Vagina (tissue), 2 donors: ENCODE measurements around the gene SH3GLB2.

Experiments
- POLR2A ChIP-seq, 2 donors: fragments of 450-650 bp; IDR thresholded peaks; one replicate each; pipeline ENCODE4 v1.6.1; 2017; ENCODE audit warnings: antibody characterized with exemption in 2 of 2, mild to moderate bottlenecking in 2 of 2, moderate library complexity in 2 of 2
- POLR2AphosphoS5 ChIP-seq, 2 donors: sonication (generic); formaldehyde crosslinking; IDR thresholded peaks; one replicate each; pipeline ENCODE4 v1.9.0; 2017; ENCODE audit warnings: antibody characterized with exemption in 2 of 2, mild to moderate bottlenecking in 2 of 2, low read depth in 1 of 2; ENCODE audit not compliant: insufficient read depth in 1 of 2
- TF ChIP-seq, protein P1 (sequence below), 3 experiments: fragments of 450-650 bp in 2 of 3; fragments of 200-600 bp in 1 of 3; sonication (generic) in 1 of 3; IDR thresholded peaks; one replicate each; pipeline ENCODE4 v1.5.1; 2017 to 2019; ENCODE audit warnings: antibody characterized with exemption in 3 of 3, mild to moderate bottlenecking in 2 of 3, moderate library complexity in 2 of 3

DNA sequence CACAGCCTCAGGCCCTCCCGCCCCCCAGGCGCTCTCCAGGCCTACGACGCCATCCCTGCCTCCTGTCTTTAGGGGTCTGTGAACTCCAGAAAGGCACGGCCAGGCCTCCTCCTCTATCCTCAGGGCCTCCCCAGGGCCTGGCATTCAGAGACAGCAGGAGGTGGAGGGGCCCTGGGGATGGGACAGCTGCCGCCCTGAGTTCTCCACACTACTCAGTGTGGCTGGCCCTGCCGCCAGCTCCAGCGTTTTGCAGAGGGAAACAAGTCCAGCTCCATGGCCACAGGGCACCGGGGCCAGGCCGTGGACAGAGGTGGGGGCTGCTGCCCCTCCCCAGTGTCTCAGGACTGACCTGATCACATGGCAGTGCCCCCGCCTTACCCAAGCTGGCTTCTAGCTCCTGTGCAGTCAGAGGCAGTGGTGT is 16.4 kb downstream of the SH3GLB2 start:
- TF ChIP-seq POLR2AphosphoS5 (IDR thresholded peaks at IDR 0.05; ENCODE audit: insufficient read depth in 1 of 2, low read depth in 1 of 2) = no peak
- TF ChIP-seq POLR2A (IDR thresholded peaks at IDR 0.05) = no peak
- TF ChIP-seq, protein P1, sequence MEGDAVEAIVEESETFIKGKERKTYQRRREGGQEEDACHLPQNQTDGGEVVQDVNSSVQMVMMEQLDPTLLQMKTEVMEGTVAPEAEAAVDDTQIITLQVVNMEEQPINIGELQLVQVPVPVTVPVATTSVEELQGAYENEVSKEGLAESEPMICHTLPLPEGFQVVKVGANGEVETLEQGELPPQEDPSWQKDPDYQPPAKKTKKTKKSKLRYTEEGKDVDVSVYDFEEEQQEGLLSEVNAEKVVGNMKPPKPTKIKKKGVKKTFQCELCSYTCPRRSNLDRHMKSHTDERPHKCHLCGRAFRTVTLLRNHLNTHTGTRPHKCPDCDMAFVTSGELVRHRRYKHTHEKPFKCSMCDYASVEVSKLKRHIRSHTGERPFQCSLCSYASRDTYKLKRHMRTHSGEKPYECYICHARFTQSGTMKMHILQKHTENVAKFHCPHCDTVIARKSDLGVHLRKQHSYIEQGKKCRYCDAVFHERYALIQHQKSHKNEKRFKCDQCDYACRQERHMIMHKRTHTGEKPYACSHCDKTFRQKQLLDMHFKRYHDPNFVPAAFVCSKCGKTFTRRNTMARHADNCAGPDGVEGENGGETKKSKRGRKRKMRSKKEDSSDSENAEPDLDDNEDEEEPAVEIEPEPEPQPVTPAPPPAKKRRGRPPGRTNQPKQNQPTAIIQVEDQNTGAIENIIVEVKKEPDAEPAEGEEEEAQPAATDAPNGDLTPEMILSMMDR (IDR thresholded peaks at IDR 0.05) = no peak
